ENCODE measurements around the gene RAPGEF6.

- TF ChIP-seq CTCF (optimal IDR thresholded peaks at IDR 0.05 in 1 of 3, IDR thresholded peaks at IDR 0.05 in 1 of 3, conservative IDR thresholded peaks at IDR 0.05 in 1 of 3; ENCODE audit: extremely low read depth in 1 of 3, insufficient read depth in 2 of 3, low read length in 3 of 3) (no peak), EZH2 (IDR thresholded peaks at IDR 0.05; ENCODE audit: low read length) (no peak)
Observed at GRCh38 chr5:131509801-131510200, 125.2 kb downstream of the RAPGEF6 start.

All from keratinocyte (primary cell).